Measurements from ENCODE around the gene TNFRSF6B.
"Not testable (repeated sequence)": the region's sequence is repeated elsewhere in the genome, so short reads cannot be mapped to it uniquely, and the experiment has no call there.

Gene TNFRSF6B

DNA sequence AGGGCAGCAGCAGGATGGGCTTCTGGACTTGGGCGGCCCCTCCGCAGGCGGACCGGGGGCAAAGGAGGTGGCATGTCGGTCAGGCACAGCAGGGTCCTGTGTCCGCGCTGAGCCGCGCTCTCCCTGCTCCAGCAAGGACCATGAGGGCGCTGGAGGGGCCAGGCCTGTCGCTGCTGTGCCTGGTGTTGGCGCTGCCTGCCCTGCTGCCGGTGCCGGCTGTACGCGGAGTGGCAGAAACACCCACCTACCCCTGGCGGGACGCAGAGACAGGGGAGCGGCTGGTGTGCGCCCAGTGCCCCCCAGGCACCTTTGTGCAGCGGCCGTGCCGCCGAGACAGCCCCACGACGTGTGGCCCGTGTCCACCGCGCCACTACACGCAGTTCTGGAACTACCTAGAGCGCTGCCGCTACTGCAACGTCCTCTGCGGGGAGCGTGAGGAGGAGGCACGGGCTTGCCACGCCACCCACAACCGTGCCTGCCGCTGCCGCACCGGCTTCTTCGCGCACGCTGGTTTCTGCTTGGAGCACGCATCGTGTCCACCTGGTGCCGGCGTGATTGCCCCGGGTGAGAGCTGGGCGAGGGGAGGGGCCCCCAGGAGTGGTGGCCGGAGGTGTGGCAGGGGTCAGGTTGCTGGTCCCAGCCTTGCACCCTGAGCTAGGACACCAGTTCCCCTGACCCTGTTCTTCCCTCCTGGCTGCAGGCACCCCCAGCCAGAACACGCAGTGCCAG lies at the start of gene TNFRSF6B:
Gene TNFRSF6B (plus strand): TSS at position 25 of the 729 bp plus-strand sequence. CDS start 116 bp downstream, at position 141.
- no peak for DNase-seq (ENCODE audit: low read depth in 2 of 3, low spot score in 1 of 3)

DNA sequence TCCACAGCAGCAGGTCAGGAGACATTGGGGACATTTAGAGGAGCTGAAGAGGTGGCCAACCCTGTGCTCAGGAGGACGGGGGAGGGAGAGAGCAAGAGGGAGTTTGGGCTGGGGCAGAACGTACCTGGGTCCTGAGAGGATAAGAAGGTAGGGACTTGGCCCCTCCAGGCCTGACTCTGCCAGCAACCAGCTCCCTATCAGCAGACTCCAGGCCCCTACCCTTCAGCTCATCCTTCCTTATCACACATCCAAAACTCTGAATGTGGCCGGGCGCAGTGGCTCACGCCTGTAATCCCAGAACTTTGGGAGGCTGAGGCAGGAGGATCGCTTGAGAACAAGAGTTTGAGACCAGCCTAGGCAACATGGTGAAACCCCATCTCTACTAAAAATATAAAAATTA lies 48.3 kb upstream of the TNFRSF6B start:
- no peak for DNase-seq (ENCODE audit: low read depth in 2 of 3, low spot score in 1 of 3)

- no peak for DNase-seq (ENCODE audit: low read depth in 2 of 3, low spot score in 1 of 3)
These were observed 47.4 kb upstream of the TNFRSF6B start for GRCh38 chr20:63648895-63649589.

DNA sequence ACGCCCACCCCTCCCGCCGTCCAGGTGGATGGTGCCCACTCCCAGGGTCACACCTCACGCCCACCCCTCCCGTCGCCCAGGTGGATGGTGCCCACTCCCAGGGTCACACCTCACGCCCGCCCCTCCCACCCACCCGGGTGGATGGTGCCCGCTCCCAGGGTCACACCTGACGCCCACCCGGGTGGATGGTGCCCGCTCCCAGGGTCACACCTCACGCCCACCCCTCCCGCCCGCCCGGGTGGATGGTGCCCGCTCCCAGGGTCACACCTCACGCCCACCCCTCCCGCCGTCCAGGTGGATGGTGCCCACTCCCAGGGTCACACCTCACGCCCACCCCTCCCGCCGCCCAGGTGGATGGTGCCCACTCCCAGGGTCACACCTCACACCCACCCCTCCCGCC lies 46.0 kb upstream of the TNFRSF6B start:
- DNase-seq (ENCODE audit: low read depth in 2 of 3, low spot score in 1 of 3), result not testable (repeated sequence)

DNA sequence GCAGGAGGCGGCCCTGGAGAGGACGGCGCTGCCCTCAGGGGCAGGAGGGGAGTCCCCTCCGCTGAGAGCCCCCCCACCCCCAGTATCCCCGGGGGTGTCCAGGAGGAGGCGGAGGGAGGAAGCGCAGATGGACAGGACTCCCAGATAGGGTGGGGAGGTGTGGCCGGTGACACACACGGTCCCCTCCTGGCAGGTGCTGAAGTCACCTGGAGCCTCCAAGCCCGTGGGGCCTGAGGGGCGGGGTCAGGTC lies 44.6 kb upstream of the TNFRSF6B start:
- DNase-seq (ENCODE audit: low read depth in 2 of 3, low spot score in 1 of 3), result no peak

DNA sequence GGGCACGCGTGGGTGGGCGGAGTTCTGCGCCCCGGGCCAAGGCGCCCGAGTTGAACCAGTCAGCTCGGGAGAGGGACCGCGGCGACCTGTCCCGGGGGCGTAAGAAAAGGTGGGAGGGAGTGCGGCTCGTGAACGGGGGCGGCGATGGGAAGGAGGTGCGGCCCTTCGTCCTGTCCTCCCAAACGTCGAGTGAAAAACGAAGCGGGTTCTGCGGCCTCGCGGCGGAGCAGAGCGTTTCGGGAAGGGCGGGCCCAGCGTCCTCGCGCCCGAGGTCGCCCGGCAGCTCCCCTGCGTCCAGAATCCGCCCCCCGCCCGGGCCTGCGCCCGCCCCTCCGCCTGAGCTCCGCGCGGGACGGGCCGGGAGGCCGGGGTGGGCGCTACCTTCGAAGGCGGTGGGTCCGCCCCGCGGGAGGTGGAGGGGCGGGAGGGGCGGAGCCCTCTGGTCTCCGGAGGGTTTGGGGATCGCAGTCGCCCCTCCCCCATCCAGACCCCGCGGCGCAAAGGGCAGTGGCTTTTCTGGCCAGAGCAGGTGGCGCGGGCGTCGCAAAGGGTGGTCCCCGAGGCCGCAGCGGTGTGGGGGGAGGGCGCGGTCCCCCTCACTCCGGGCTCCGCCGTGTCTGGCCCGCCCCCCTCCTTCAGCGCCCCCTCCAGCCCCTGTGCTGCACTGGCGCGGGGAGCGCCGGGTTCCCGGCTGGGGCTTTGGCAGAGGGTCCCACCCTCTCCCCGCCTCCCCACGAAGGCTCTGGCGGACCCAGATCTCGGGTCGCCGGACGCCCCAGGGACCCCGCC lies 44.1 kb upstream of the TNFRSF6B start:
- DNase-seq (ENCODE audit: low read depth in 2 of 3, low spot score in 1 of 3), result no peak

- peak in 2 of 3 donors; percentile 46 to 66 for DNase-seq (ENCODE audit: low read depth in 2 of 3, low spot score in 1 of 3)
These were observed 43.1 kb upstream of the TNFRSF6B start, which contains the start of gene STMN3 for GRCh38 chr20:63653041-63653973. Gene STMN3 (minus strand): TSS chr20:63653424. CDS start chr20:63653345, 79 bp downstream.

DNA sequence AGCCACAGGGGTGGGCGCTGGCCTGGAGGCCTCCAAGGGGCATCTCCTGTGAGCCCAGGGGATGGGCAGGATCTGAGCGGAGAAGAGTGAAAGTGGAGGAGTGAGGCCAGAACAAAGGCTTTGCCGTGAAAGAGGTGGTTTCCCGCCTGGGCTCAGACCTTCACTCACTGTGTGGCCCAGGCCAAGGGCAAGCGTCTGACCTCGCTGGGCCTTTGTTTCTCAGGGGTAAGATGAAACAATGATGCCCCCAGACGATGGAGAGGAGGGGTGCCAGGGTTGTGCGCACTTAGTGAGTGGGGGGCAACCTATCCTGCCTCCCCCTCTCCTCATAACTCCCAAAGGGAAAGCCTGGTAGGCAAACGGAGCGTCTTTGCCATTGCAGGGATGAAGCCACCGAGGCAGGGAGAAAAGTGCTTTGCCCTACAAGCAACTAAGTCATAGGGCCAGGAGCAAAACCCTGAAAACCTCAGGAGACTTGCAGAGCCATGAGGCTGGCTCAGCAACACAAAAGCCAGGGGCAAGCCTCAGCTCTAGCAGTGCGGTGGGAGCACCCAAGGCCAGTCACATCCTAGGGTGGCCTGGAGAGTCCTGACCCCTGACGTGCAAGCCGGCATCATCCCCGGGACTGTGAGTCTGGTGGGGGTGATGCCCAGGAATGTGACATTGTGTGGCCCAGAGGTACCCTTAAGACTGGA lies 42.3 kb upstream of the TNFRSF6B start:
- no peak for DNase-seq (ENCODE audit: low read depth in 2 of 3, low spot score in 1 of 3)

GRCh38 chr20:63655249-63655648 lies 41.2 kb upstream of the TNFRSF6B start:
- no peak for DNase-seq (ENCODE audit: low read depth in 2 of 3, low spot score in 1 of 3)

DNA sequence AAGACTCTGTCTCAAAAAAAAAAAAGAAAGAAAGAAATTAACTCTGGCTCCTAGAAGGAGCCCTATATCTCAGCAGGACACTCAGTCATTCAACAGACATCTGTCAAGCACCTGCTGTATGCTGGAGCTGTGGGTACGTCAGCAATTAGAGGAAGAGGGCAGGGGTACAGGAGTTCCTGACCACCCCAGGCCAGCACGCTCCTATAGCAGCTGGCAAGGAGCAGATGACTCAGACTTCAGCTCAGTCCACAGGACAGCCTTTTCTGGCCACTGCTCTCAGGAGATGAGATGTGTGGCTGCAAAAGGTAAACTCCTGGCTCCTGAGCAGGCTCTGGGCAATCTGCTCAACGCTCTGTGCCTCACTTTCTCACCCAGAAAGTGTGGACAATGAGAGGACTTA lies 40.0 kb upstream of the TNFRSF6B start:
- DNase-seq (ENCODE audit: low read depth in 2 of 3, low spot score in 1 of 3), result no peak

- DNase-seq (ENCODE audit: low read depth in 2 of 3, low spot score in 1 of 3), result no peak
These were observed 39.1 kb upstream of the TNFRSF6B start for GRCh38 chr20:63657260-63657936.

DNA sequence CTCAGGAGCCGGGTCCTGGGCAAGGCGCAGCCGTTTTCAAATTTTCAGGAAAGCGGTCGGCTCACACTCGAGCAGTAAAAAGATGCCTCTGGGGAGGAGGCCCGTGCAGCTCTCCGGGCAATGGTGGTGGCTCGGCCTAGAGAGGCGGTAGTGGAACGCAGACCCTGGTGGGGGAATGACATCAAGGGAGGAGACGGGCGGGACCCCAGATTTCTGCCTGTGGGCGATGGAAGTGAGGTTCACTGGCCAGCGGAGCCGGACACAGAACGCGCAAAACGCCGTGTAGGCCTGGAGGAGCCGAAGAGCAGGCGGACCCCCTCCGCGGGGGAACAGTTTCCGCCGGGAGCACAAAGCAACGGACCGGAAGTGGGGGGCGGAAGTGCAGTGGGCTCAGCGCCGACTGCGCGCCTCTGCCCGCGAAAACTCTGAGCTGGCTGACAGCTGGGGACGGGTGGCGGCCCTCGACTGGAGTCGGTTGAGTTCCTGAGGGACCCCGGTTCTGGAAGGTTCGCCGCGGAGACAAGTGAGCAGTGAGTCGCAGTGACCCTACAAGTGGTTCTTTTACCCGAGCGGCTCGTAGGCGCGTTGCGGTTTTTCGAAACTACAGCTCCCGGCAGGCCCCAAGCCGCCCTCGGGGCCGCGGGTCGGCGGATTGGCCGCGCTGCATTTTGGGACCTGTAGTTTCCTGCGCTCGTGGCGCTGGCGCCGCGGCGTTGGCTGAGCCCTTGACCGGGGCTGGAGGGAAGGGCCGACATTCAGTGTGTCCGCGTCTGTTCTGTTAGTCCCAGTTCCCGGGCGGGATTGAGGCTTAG lies 38.3 kb upstream of the TNFRSF6B start, which contains the start of gene RTEL1:
Gene RTEL1 (plus strand): TSS at position 376 of the 812 bp plus-strand sequence. CDS start 1,091 bp downstream, outside the sequence.
- peak; percentile 75 to 90 (median 84) for DNase-seq (ENCODE audit: low read depth in 2 of 3, low spot score in 1 of 3)

GRCh38 chr20:63658749-63659187 lies 37.7 kb upstream of the TNFRSF6B start:
- no peak for DNase-seq (ENCODE audit: low read depth in 2 of 3, low spot score in 1 of 3)

DNA sequence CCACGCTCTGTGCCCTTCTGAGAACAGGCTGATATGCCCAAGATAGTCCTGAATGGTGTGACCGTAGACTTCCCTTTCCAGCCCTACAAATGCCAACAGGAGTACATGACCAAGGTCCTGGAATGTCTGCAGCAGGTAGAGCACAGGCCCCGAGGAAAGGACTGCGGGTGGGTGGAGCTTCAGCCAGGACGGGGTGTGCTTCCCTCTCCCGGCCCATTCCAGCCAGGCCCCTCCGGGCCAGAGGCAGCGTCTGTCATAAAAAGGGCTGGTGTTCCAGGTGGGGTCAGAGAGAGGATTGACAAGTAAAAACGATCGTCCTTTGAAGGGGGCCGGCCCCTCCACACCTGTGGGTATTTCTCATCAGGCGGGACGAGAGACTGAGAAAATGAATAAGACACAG lies 37.1 kb upstream of the TNFRSF6B start:
- no peak for DNase-seq (ENCODE audit: low read depth in 2 of 3, low spot score in 1 of 3)

GRCh38 chr20:63660174-63660573 lies 36.3 kb upstream of the TNFRSF6B start:
- not testable (repeated sequence) for DNase-seq (ENCODE audit: low read depth in 2 of 3, low spot score in 1 of 3)

GRCh38 chr20:63660622-63661021 lies 35.8 kb upstream of the TNFRSF6B start:
- no peak for DNase-seq (ENCODE audit: low read depth in 2 of 3, low spot score in 1 of 3)

DNA sequence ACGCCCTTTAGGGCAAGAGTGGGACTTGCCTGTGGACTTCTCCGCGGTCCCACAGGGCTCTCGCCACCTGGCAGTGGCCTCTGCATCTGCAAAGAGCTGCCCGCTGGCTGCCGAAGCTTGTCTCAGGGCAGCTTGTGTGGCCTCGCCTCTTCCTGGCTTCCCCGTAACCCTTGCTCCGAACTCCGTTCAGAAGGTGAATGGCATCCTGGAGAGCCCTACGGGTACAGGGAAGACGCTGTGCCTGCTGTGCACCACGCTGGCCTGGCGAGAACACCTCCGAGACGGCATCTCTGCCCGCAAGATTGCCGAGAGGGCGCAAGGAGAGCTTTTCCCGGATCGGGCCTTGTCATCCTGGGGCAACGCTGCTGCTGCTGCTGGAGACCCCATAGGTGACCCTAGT lies 35.3 kb upstream of the TNFRSF6B start:
- no peak for DNase-seq (ENCODE audit: low read depth in 2 of 3, low spot score in 1 of 3)

DNA sequence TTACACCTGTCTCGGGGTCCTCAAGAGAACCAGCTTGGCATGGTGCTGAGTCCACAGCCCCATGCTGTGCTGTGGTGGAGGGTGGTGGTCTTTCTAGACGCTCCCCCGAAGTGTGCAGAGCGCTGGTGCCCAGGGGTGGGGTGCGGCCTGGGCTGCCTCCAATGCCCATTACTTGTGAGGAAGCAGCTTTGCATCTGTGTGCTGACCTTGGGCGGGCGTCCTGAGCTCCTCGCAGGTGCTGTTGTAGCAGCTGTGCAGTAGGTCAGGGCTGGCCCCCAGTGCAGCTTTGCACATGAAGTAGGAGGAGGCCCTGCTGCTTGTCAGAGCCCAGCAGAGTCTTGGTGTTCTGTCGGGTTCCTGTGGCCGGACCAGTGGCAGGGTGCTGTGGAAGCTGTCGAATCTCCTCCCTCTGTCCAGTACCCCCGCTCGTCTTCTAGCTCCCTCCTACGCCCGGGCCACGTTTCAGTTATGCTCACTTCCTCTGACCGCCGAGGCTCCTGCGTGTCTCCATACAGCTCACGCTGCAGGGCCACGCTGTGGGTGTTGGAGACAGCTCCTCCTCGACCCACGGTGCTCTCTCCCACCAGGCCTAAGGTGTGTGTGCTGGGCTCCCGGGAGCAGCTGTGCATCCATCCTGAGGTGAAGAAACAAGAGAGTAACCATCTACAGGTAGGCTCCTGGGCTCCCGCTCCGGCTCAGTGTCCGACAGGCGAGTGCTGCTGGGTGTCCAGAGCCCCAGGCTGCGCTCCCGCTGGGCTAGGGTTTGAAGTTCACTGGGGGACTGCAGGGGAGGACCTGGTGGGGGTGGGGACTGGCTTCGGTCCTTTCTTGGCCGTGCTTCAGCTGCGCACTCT lies 34.3 kb upstream of the TNFRSF6B start:
- DNase-seq (ENCODE audit: low read depth in 2 of 3, low spot score in 1 of 3), result no peak

Data from stimulated activated CD4-positive, alpha-beta T cell treated with anti-CD3 and anti-CD28 coated beads, Interleukin-12 subunit alpha, Interleukin-12 subunit beta, amount 100 ng/mL, for 48 hours (primary cell).